Activated CD8-positive, alpha-beta memory T cell treated with anti-CD3 and anti-CD28 coated beads, Interleukin-2, amount 50 U/mL, for 24 hours (primary cell): ENCODE data around the gene SCNN1A.

Source experiments
- DNase-seq: peaks from one replicate; pipeline ENCODE4 v3.0.0-alpha.2; 2020; ENCODE audit errors: extremely low read depth

The SCNN1A gene

GRCh38 chr12:6375269-6376078, at the start of gene SCNN1A:
TSS of gene SCNN1A (minus strand) at chr12:6375563. CDS start at chr12:6374783, 780 bp downstream.
- no peak for DNase-seq

GRCh38 chr12:6424866-6425265, 49.5 kb upstream of the SCNN1A start:
- no peak for DNase-seq

GRCh38 chr12:6424008-6424347, 48.6 kb upstream of the SCNN1A start:
- DNase-seq, result no peak

- peak; percentile 49 for DNase-seq
Observed at GRCh38 chr12:6423267-6424007, 48.1 kb upstream of the SCNN1A start.

GRCh38 chr12:6420364-6420763, 45.0 kb upstream of the SCNN1A start:
- no peak for DNase-seq

GRCh38 chr12:6418796-6419195, 43.4 kb upstream of the SCNN1A start:
- no peak for DNase-seq

GRCh38 chr12:6416596-6416995, 41.2 kb upstream of the SCNN1A start:
- DNase-seq, result no peak

- DNase-seq, result no peak
Observed at GRCh38 chr12:6407236-6407954, 32.0 kb upstream of the SCNN1A start.

GRCh38 chr12:6405963-6406362, 30.6 kb upstream of the SCNN1A start:
- DNase-seq, result no peak

- no peak for DNase-seq
Observed at GRCh38 chr12:6404390-6404789, 29.0 kb upstream of the SCNN1A start.

- DNase-seq, result no peak
Observed at GRCh38 chr12:6399884-6400644, 24.7 kb upstream of the SCNN1A start.

- DNase-seq, result no peak
Observed at GRCh38 chr12:6396031-6396430, 20.7 kb upstream of the SCNN1A start.

- DNase-seq, result no peak
Observed at GRCh38 chr12:6394398-6394797, 19.0 kb upstream of the SCNN1A start.

- no peak for DNase-seq
Observed at GRCh38 chr12:6393109-6393508, 17.7 kb upstream of the SCNN1A start.

- no peak for DNase-seq
Observed at GRCh38 chr12:6392504-6392903, 17.1 kb upstream of the SCNN1A start.

- no peak for DNase-seq
Observed at GRCh38 chr12:6391013-6391412, 15.7 kb upstream of the SCNN1A start.

GRCh38 chr12:6390084-6390799, 14.9 kb upstream of the SCNN1A start:
- DNase-seq, result no peak

- no peak for DNase-seq
Observed at GRCh38 chr12:6387541-6387940, 12.2 kb upstream of the SCNN1A start.

GRCh38 chr12:6386491-6386890, 11.1 kb upstream of the SCNN1A start:
- no peak for DNase-seq

GRCh38 chr12:6386038-6386437, 10.7 kb upstream of the SCNN1A start:
- no peak for DNase-seq
